Upper lobe of right lung (tissue), 1 donor: ENCODE results near the gene PSMD14. TPM values are rescaled to one million over a fixed set of nuclear protein-coding genes. Genes with fewer than 3 reads are reported as not detected.

Source experiments
- ATAC-seq: fragments of 200-7000 bp; cut with Tn5 transposase; one replicate; pipeline ENCODE4 v1.9.1; 2020; ENCODE audit warnings: mild to moderate bottlenecking, moderate library complexity
- DNase-seq: peaks from one replicate; pipeline ENCODE4 v3.0.0-alpha.2; 2020
- H3K27ac ChIP-seq: fragments of 200-600 bp; one replicate; pipeline ENCODE4 v1.8.0; 2022
- H3K27me3 ChIP-seq: fragments of 200-600 bp; one replicate; pipeline ENCODE4 v1.8.0; 2022; ENCODE audit warnings: mild to moderate bottlenecking
- H3K36me3 ChIP-seq: fragments of 200-600 bp; one replicate; pipeline ENCODE4 v1.8.0; 2022
- H3K4me1 ChIP-seq: fragments of 200-600 bp; one replicate; pipeline ENCODE4 v1.8.0; 2022
- H3K4me3 ChIP-seq: fragments of 200-600 bp; one replicate; pipeline ENCODE4 v1.8.0; 2022; ENCODE audit warnings: mild to moderate bottlenecking
- H3K9me3 ChIP-seq: fragments of 200-600 bp; one replicate; pipeline ENCODE4 v1.8.0; 2022
- CTCF ChIP-seq: fragments of 200-600 bp; IDR thresholded peaks from one replicate; pipeline ENCODE4 v1.8.0; 2022; ENCODE audit warnings: antibody characterized with exemption
- intact Hi-C: fragments of 100-400 bp; cut with DNase I; formaldehyde crosslinking; loops from one replicate; pipeline ENCODE4 v1.11.0; 2022
- total RNA-seq: library from RNA; stranded (reverse); fragmentation: NEBNext Ultra II Directional; extraction: Animal tissue kit (Norgen Biotek cat#: 25700); gene quantifications from one replicate; pipeline ENCODE4 v1.2.1, GENCODE V29; 2021
- donor health status: DM: no; HTN: yes; CAD: no; lungs with severe emphysema.

The PSMD14 gene
- total RNA-seq, 1 donor from 2014 or later: 33.0 TPM

- no peak overlapping the region for H3K27ac ChIP-seq
- H3K36me3 ChIP-seq: peaks cover 1% of the 10 kb centered on the region
- DNase-seq: no peak
- no peaks in the 10 kb centered on the region for H3K4me1 ChIP-seq
- no peaks in the 10 kb centered on the region for H3K27me3 ChIP-seq
- intact Hi-C loops: no loop called here
- no peaks in the 10 kb centered on the region for H3K9me3 ChIP-seq
- ATAC-seq: no peak
- TF ChIP-seq CTCF: no peak
- H3K4me3 ChIP-seq: no peak overlapping the region
Measured at GRCh38 chr2:161402297-161402696, 94.1 kb downstream of the PSMD14 start.

DNA sequence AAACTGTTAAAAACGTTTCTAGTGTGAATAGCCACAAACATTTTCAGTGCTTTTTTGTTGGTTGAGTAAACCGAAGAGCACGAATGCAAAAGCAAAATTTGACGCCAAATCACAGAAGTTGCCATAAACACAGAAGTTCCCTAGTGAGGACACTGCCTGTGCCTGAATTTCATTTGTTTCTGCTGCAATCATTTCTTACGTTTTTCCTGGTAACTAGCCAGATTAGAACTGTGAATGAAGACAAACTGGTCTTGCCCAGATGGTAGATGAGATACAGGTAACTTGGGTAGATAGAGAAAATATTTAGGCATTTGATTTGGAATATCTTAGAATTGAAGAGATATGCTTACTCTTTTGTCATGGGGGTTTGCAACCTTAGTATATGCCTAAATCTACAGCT lies 98.1 kb downstream of the PSMD14 start:
- ATAC-seq: no peak
- no peaks in the 10 kb centered on the region for H3K36me3 ChIP-seq
- intact Hi-C loops: no loop called here

DNA sequence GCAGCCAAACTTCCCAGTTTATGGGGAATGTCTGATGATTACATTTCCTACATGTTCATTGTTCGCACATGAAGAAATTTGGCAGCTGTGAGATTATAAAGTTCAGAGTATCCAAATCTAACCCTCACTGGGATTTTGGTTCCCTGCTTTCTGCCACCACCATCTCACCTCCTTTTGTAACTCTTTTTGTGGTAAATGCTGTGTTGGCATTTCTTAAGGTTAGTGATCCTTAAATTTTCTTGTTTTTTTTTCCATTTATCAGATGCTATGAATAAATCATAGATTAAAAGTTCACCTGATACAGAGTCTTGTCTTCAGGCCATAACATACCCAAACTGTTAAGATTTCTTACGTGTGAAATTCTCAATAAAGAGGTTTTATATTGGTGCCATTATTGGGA lies 99.4 kb downstream of the PSMD14 start:
- no peak for TF ChIP-seq CTCF
- Histone ChIP-seq H3K27me3 (no peaks in the 10 kb centered on the region), H3K27ac (no peak overlapping the region), H3K4me3 (no peak overlapping the region), H3K36me3 (no peaks in the 10 kb centered on the region), H3K9me3 (no peaks in the 10 kb centered on the region), H3K4me1 (no peaks in the 10 kb centered on the region)
- DNase-seq: no peak
- intact Hi-C loops: no loop called here
- ATAC-seq: no peak

More for the DNA sequence above, 98.1 kb downstream of the PSMD14 start:
- no peaks in the 10 kb centered on the region for H3K27me3 ChIP-seq
- H3K4me1 ChIP-seq: no peaks in the 10 kb centered on the region
- no peak for TF ChIP-seq CTCF
- no peak overlapping the region for H3K27ac ChIP-seq
- DNase-seq: no peak
- H3K4me3 ChIP-seq: no peak overlapping the region
- H3K9me3 ChIP-seq: no peaks in the 10 kb centered on the region

DNA sequence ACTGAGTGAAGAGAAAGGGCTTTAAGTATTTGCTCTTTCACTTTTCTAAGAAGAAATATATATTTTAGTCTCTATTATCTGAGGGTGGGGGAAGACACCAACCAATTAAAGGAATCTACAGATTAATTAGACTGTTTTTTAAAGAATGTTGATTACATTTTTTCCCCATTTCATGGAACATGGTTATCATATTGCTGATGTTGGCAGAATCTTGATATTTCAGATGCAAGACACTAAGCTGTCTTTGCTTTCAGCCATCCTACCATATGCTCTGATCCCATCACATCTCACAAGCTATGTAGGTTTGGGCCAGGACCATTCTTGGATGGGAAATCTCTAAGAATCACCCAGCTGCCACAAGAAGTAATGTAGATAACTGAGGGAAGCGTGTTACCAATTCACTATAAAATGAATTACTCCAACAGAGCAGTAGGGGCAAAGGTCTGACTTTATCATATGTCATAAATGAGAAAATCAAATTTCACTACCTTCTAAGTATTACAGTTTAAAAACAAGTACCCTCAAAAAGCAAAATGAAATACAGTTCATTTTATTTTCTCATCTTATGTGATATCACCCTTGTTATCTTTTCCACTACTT lies 101.2 kb downstream of the PSMD14 start:
- Histone ChIP-seq H3K9me3 (no peaks in the 10 kb centered on the region), H3K36me3 (no peaks in the 10 kb centered on the region), H3K4me3 (no peak overlapping the region), H3K4me1 (peaks cover 4% of the 10 kb centered on the region), H3K27me3 (peaks cover 3% of the 10 kb centered on the region), H3K27ac (no peak overlapping the region)
- ATAC-seq (no peak), DNase-seq (no peak)
- no peak for TF ChIP-seq CTCF
- intact Hi-C loops: no loop called here

GRCh38 chr2:161412346-161412745 lies 104.1 kb downstream of the PSMD14 start:
- no peak for TF ChIP-seq CTCF
- no peaks in the 10 kb centered on the region for H3K36me3 ChIP-seq
- peaks cover 33% of the 10 kb centered on the region for H3K27me3 ChIP-seq
- peaks cover 33% of the 10 kb centered on the region for H3K4me1 ChIP-seq
- H3K4me3 ChIP-seq: no peak overlapping the region
- intact Hi-C loops: no loop called here
- H3K27ac ChIP-seq: no peak overlapping the region
- DNase-seq (no peak), ATAC-seq (no peak)
- H3K9me3 ChIP-seq: no peaks in the 10 kb centered on the region
